ENCODE results near the gene KCNIP1. TPM values are rescaled to one million over a fixed set of nuclear protein-coding genes. Genes with fewer than 3 reads are reported as not detected.
A peak's percentile ranks its signal among the peaks of the same experiment; 100 is the strongest.

The KCNIP1 gene
- total RNA-seq, 1 experiment from 2014 or later: not detected

- no peaks in the 10 kb centered on the region for H3K27me3 ChIP-seq (ENCODE audit: control insufficient read depth, insufficient read depth, low read length)
- no peaks in the 10 kb centered on the region for H3K36me3 ChIP-seq (ENCODE audit: control insufficient read depth, insufficient read depth, low read length)
- in situ Hi-C loops (cut with HindIII; ENCODE audit: low pct_unique_long_range_greater_than_20kb, low sequenced_read_pairs): no loop called here
- H3K27ac ChIP-seq (ENCODE audit: low read length): no peak overlapping the region
- intact Hi-C loops (cut with micrococcal nuclease; ENCODE audit: unreplicated experiment): no loop called here
- BruUV-seq (replicated peaks): no TSS peak
- no peak overlapping the region for H3K4me3 ChIP-seq (ENCODE audit: low read depth in 2 of 2, low read length in 2 of 2)
- ChIA-PET CTCF (no interaction called here), POLR2A (no interaction called here)
- no peaks in the 10 kb centered on the region for H3K9me3 ChIP-seq (ENCODE audit: control insufficient read depth, insufficient read depth, low read depth, low read length)
- TF ChIP-seq SIN3A (IDR thresholded peaks at IDR 0.05; ENCODE audit: borderline replicate concordance, insufficient read depth, low read depth, low read length) (no peak), TCF7L2 (IDR thresholded peaks at IDR 0.05; ENCODE audit: low read depth, low read length) (no peak), REST (IDR thresholded peaks at IDR 0.05; ENCODE audit: insufficient read depth in 1 of 2, low read depth in 2 of 2, low read length in 1 of 2) (no peak), POLR2AphosphoS5 (IDR thresholded peaks at IDR 0.05; ENCODE audit: low read depth, low read length) (no peak), CTCF (IDR thresholded peaks at IDR 0.05) (no peak)
- no peak for DNase-seq (ENCODE audit: low read depth, low spot score)
- no peaks in the 10 kb centered on the region for H3K4me1 ChIP-seq (ENCODE audit: control insufficient read depth, insufficient read depth, low read length)
- peak; percentile 53; the same call in 1 of the 2 replicates for ATAC-seq
Observed at GRCh38 chr5:170757182-170757601, 253.4 kb downstream of the KCNIP1 start.

- ChIA-PET CTCF (no interaction called here), POLR2A (no interaction called here)
- intact Hi-C loops (cut with micrococcal nuclease; ENCODE audit: unreplicated experiment) (no loop called here), in situ Hi-C loops (cut with HindIII; ENCODE audit: low pct_unique_long_range_greater_than_20kb, low sequenced_read_pairs) (no loop called here)
- no peak for DNase-seq (ENCODE audit: low read depth, low spot score)
- no peak for ATAC-seq
- Histone ChIP-seq H3K36me3 (ENCODE audit: control insufficient read depth, insufficient read depth, low read length) (no peaks in the 10 kb centered on the region), H3K27ac (ENCODE audit: low read length) (no peak overlapping the region), H3K4me3 (ENCODE audit: low read depth in 2 of 2, low read length in 2 of 2) (no peak overlapping the region), H3K27me3 (ENCODE audit: control insufficient read depth, insufficient read depth, low read length) (no peaks in the 10 kb centered on the region), H3K9me3 (ENCODE audit: control insufficient read depth, insufficient read depth, low read depth, low read length) (no peaks in the 10 kb centered on the region), H3K4me1 (ENCODE audit: control insufficient read depth, insufficient read depth, low read length) (no peaks in the 10 kb centered on the region)
- TF ChIP-seq REST (IDR thresholded peaks at IDR 0.05; ENCODE audit: insufficient read depth in 1 of 2, low read depth in 2 of 2, low read length in 1 of 2) (no peak), POLR2AphosphoS5 (IDR thresholded peaks at IDR 0.05; ENCODE audit: low read depth, low read length) (no peak), CTCF (IDR thresholded peaks at IDR 0.05) (no peak), SIN3A (IDR thresholded peaks at IDR 0.05; ENCODE audit: borderline replicate concordance, insufficient read depth, low read depth, low read length) (no peak), TCF7L2 (IDR thresholded peaks at IDR 0.05; ENCODE audit: low read depth, low read length) (no peak)
- BruUV-seq (replicated peaks): no TSS peak
Observed at GRCh38 chr5:170757669-170758068, 253.8 kb downstream of the KCNIP1 start.

Data from Panc1 (cell line).